HCT116 (cell line): Measurements from ENCODE around the gene SLC25A21. TPM values are rescaled to one million over a fixed set of nuclear protein-coding genes. Genes with fewer than 3 reads are reported as not detected.

ENCODE experiments used
- ATAC-seq: fragments of 200-7000 bp; cut with Tn5 transposase; 2 replicates; pipeline ENCODE4 v1.9.1; 2020; ENCODE audit warnings: mild to moderate bottlenecking, moderate library complexity
- BruUV-seq: library from RNA; stranded (reverse); fragments of 400-500 nt; replicated peaks from 2 replicates; lab custom pipeline; 2021; lab: Mats Ljungman, UMichigan
- CTCF ChIA-PET: fragments of 300-600 bp; sonication (Branson Sonifier 250); formaldehyde crosslinking; loops from one replicate; lab custom pipeline; 2021; ENCODE audit warnings: antibody characterized with exemption; lab: Charles Lee
- POLR2A ChIA-PET: fragments of 300-600, 350-600 bp; sonication (Branson Sonifier 250); formaldehyde crosslinking; loops from one replicate; lab custom pipeline; 2021; ENCODE audit warnings: antibody characterized with exemption; lab: Charles Lee
- RAD21 ChIA-PET, 2 experiments: fragments of 300-600 bp; sonication (Branson Sonifier 250); formaldehyde crosslinking; loops; one replicate each; lab custom pipeline; 2023; ENCODE audit warnings: low total read pairs in 2 of 2; ENCODE audit not compliant: uncharacterized antibody in 2 of 2, unreplicated experiment in 2 of 2, low non-redundant PET in 1 of 2; lab: Charles Lee
- DNase-seq: peaks from one replicate; pipeline ENCODE4 v3.0.0-alpha.2; 2010; ENCODE audit warnings: low read depth, low spot score
- H2AFZ ChIP-seq: fragments of 200-600 bp; shearing (Covaris generic), sonication (generic); 2 replicates; pipeline ENCODE4 v1.6.1; 2017; ENCODE audit warnings: low read depth, mixed run types, mixed read lengths, antibody characterized with exemption, low read length; ENCODE audit not compliant: poor library complexity, severe bottlenecking
- H3K27ac ChIP-seq: 2 replicates; pipeline ENCODE4 v1.5.1; 2012; ENCODE audit warnings: low read depth, low read length
- H3K27me3 ChIP-seq: fragments of 200-600 bp; sonication (generic); 2 replicates; pipeline ENCODE4 v1.6.1; 2016; ENCODE audit warnings: mixed run types, low read length, mixed read lengths; ENCODE audit not compliant: insufficient read depth
- H3K36me3 ChIP-seq, 2 experiments: fragments of 200-500 bp in 1 of 2; fragments of 200-600 bp in 1 of 2; sonication (Bioruptor generic) in 1 of 2; sonication (generic) in 1 of 2; 2 replicates each; pipeline versions ENCODE4 v1.5.1 to v1.6.1; 2014 to 2016; ENCODE audit warnings: low read length in 2 of 2, inconsistent platforms in 1 of 2, mixed read lengths in 1 of 2, mixed run types in 1 of 2; ENCODE audit not compliant: insufficient read depth in 2 of 2, control insufficient read depth in 1 of 2
- H3K4me1 ChIP-seq, 2 experiments: fragments of 200-600 bp in 1 of 2; sonication (generic) in 1 of 2; 2 replicates each; pipeline versions ENCODE4 v1.5.1 to v1.6.1; 2012 to 2017; ENCODE audit warnings: low read length in 2 of 2, inconsistent platforms in 1 of 2, mild to moderate bottlenecking in 1 of 2, mixed read lengths in 1 of 2, mixed run types in 1 of 2, moderate library complexity in 1 of 2; ENCODE audit not compliant: insufficient read depth in 2 of 2, control insufficient read depth in 1 of 2
- H3K4me2 ChIP-seq: fragments of 200-600 bp; sonication (generic); 2 replicates; pipeline ENCODE4 v1.6.1; 2017; ENCODE audit warnings: mixed run types, low read length, mixed read lengths
- H3K4me3 ChIP-seq, 2 experiments: fragments of 200-600 bp in 1 of 2; sonication (generic) in 1 of 2; replicated peaks in 1 of 2; 2 replicates each; pipeline ENCODE4 v1.5.1; 2011 to 2016; ENCODE audit warnings: low read length in 2 of 2, control low read depth in 1 of 2, low read depth in 1 of 2, mild to moderate bottlenecking in 1 of 2, mixed read lengths in 1 of 2, mixed run types in 1 of 2
- H3K79me2 ChIP-seq: fragments of 200-600 bp; sonication (generic); 2 replicates; pipeline ENCODE4 v1.6.1; 2017; ENCODE audit warnings: mild to moderate bottlenecking, mixed run types, low read length, moderate library complexity, mixed read lengths; ENCODE audit not compliant: insufficient read depth
- H3K9ac ChIP-seq: fragments of 200-600 bp; sonication (generic); 2 replicates; pipeline ENCODE4 v1.6.1; 2016; ENCODE audit warnings: low read length, mixed read lengths
- H3K9me2 ChIP-seq: fragments of 200-600 bp; sonication (generic), shearing (Covaris generic); 2 replicates; pipeline ENCODE4 v1.6.1; 2017; ENCODE audit warnings: mixed run types, mild to moderate bottlenecking, moderate library complexity; ENCODE audit not compliant: insufficient read depth
- H3K9me3 ChIP-seq, 2 experiments: fragments of 200-500 bp in 1 of 2; fragments of 200-600 bp in 1 of 2; sonication (Bioruptor generic) in 1 of 2; sonication (generic) in 1 of 2; 2 replicates each; pipeline ENCODE4 v1.6.1; 2014 to 2017; ENCODE audit warnings: low read length in 2 of 2, mixed read lengths in 2 of 2, inconsistent platforms in 1 of 2, low read depth in 1 of 2, mild to moderate bottlenecking in 1 of 2, mixed run types in 1 of 2, moderate library complexity in 1 of 2; ENCODE audit not compliant: control insufficient read depth in 1 of 2, insufficient read depth in 1 of 2
- H4K20me1 ChIP-seq: fragments of 200-600 bp; sonication (generic), shearing (Covaris generic); 2 replicates; pipeline ENCODE4 v1.6.1; 2017; ENCODE audit warnings: mixed run types, mild to moderate bottlenecking, moderate library complexity; ENCODE audit not compliant: insufficient read depth
- CBX3 ChIP-seq: IDR thresholded peaks from 2 replicates; pipeline ENCODE4 v1.6.1; 2012; ENCODE audit warnings: low read depth
- EGR1 ChIP-seq: IDR thresholded peaks from 2 replicates; pipeline ENCODE4 v1.6.1; 2012; ENCODE audit warnings: low read depth
- EZH2 ChIP-seq: fragments of 200-600 bp; sonication (generic); IDR thresholded peaks from 2 replicates; pipeline ENCODE4 v1.6.1; 2017; ENCODE audit warnings: antibody characterized with exemption, mixed run types
- EZH2phosphoT487 ChIP-seq: fragments of 200-600 bp; IDR thresholded peaks from 2 replicates; pipeline ENCODE4 v1.6.1; 2018; ENCODE audit warnings: antibody characterized with exemption, borderline replicate concordance
- FOSL1 ChIP-seq: IDR thresholded peaks from 2 replicates; pipeline ENCODE4 v1.6.1; 2012; ENCODE audit warnings: low read depth
- JUND ChIP-seq: IDR thresholded peaks from 2 replicates; pipeline ENCODE4 v1.6.1; 2012
- MAX ChIP-seq: IDR thresholded peaks from 2 replicates; pipeline ENCODE4 v1.6.1; 2012
- POLR2AphosphoS5 ChIP-seq: IDR thresholded peaks from 2 replicates; pipeline ENCODE4 v1.6.1; 2011; ENCODE audit warnings: mild to moderate bottlenecking, low read depth, low read length, moderate library complexity
- RAD21 ChIP-seq: IDR thresholded peaks from 2 replicates; pipeline ENCODE4 v1.6.1; 2012; ENCODE audit warnings: low read depth, mild to moderate bottlenecking
- REST ChIP-seq: IDR thresholded peaks from 2 replicates; pipeline ENCODE4 v1.6.1; 2012; ENCODE audit warnings: low read depth
- SIN3A ChIP-seq: IDR thresholded peaks from 2 replicates; pipeline ENCODE4 v1.6.1; 2012; ENCODE audit warnings: low read depth
- SP1 ChIP-seq: IDR thresholded peaks from 2 replicates; pipeline ENCODE4 v1.6.1; 2012; ENCODE audit warnings: low read depth
- SRF ChIP-seq: IDR thresholded peaks from 2 replicates; pipeline ENCODE4 v1.6.1; 2012; ENCODE audit warnings: low read depth
- TCF7L2 ChIP-seq: IDR thresholded peaks from 2 replicates; pipeline ENCODE4 v1.7.0; 2011; ENCODE audit warnings: borderline replicate concordance, inconsistent platforms; ENCODE audit not compliant: insufficient read depth, insufficient read length; ENCODE audit errors: extremely low read depth
- YY1 ChIP-seq: IDR thresholded peaks from 2 replicates; pipeline ENCODE4 v1.6.1; 2011; ENCODE audit warnings: low read length, low read depth, moderate library complexity, mild to moderate bottlenecking; ENCODE audit not compliant: insufficient replicate concordance; ENCODE audit errors: extremely low read depth
- ZBTB33 ChIP-seq: IDR thresholded peaks from 2 replicates; pipeline ENCODE4 v1.6.1; 2011; ENCODE audit warnings: mild to moderate bottlenecking, low read length, moderate library complexity; ENCODE audit not compliant: insufficient replicate concordance; ENCODE audit errors: extremely low read depth
- ZFX ChIP-seq: fragments of 450-650 bp; IDR thresholded peaks from 2 replicates; pipeline ENCODE4 v1.6.1; 2017
- ZNF274 ChIP-seq: fragments of 200-500 bp; sonication (Bioruptor generic); IDR thresholded peaks from 2 replicates; pipeline ENCODE4 v1.6.1; 2014; ENCODE audit warnings: mild to moderate bottlenecking, low read depth, low read length, inconsistent platforms
- intact Hi-C: fragments of 100-400 bp; cut with micrococcal nuclease; formaldehyde crosslinking; loops from 2 replicates; pipeline ENCODE4 v1.10.0; 2022
- total RNA-seq: library from RNA; stranded (reverse); gene quantifications from one replicate; pipeline ENCODE4 v1.2.1, GENCODE V29; 2021; ENCODE audit not compliant: unreplicated experiment

The SLC25A21 gene
- total RNA-seq, 1 experiment from 2014 or later, result 3.5 TPM

GRCh38 chr14:36746872-36747271 lies 425.5 kb downstream of the SLC25A21 start (continued):
- no peak for TF ChIP-seq ZFX
- no peak for TF ChIP-seq CBX3
- TF ChIP-seq FOSL1, result no peak
- no peak for TF ChIP-seq SP1
- no peak for TF ChIP-seq SIN3A
- no peak for TF ChIP-seq SRF
- no peak for TF ChIP-seq TCF7L2

GRCh38 chr14:36741858-36742257 lies 430.5 kb downstream of the SLC25A21 start:
- RAD21 ChIA-PET, result no interaction called here
- CTCF ChIA-PET, result no interaction called here
- no peaks in the 10 kb centered on the region for H3K9me2 ChIP-seq
- TF ChIP-seq ZFX, result no peak
- TF ChIP-seq MAX, result no peak
- no peak for TF ChIP-seq EZH2
- no peak for TF ChIP-seq REST
- TF ChIP-seq YY1, result no peak
- no peak for TF ChIP-seq RAD21
- TF ChIP-seq ZNF274, result no peak
- TF ChIP-seq JUND, result no peak
- TF ChIP-seq ZBTB33, result no peak
- no peak for TF ChIP-seq EGR1
- no peak for TF ChIP-seq SP1
- TF ChIP-seq EZH2phosphoT487, result no peak
- TF ChIP-seq POLR2AphosphoS5, result no peak
- TF ChIP-seq SRF, result no peak
- no peak for TF ChIP-seq FOSL1
- no peaks in the 10 kb centered on the region for H4K20me1 ChIP-seq
- no peak overlapping the region for H2AFZ ChIP-seq
- intact Hi-C loops, result no loop called here
- no peak overlapping the region for H3K4me3 ChIP-seq
- no peaks in the 10 kb centered on the region for H3K27me3 ChIP-seq
- H3K4me1 ChIP-seq, result no peaks in the 10 kb centered on the region
- ATAC-seq (no peak), DNase-seq (no peak)
- no peak overlapping the region for H3K27ac ChIP-seq
- no peaks in the 10 kb centered on the region for H3K36me3 ChIP-seq
- POLR2A ChIA-PET, result no interaction called here
- no peak overlapping the region for H3K4me2 ChIP-seq
- H3K9ac ChIP-seq, result no peak overlapping the region
- H3K79me2 ChIP-seq, result no peaks in the 10 kb centered on the region
- no peaks in the 10 kb centered on the region for H3K9me3 ChIP-seq
- BruUV-seq, result no TSS peak
